ENCODE results near the gene ATP5PD.

ATP5PD gene

DNA sequence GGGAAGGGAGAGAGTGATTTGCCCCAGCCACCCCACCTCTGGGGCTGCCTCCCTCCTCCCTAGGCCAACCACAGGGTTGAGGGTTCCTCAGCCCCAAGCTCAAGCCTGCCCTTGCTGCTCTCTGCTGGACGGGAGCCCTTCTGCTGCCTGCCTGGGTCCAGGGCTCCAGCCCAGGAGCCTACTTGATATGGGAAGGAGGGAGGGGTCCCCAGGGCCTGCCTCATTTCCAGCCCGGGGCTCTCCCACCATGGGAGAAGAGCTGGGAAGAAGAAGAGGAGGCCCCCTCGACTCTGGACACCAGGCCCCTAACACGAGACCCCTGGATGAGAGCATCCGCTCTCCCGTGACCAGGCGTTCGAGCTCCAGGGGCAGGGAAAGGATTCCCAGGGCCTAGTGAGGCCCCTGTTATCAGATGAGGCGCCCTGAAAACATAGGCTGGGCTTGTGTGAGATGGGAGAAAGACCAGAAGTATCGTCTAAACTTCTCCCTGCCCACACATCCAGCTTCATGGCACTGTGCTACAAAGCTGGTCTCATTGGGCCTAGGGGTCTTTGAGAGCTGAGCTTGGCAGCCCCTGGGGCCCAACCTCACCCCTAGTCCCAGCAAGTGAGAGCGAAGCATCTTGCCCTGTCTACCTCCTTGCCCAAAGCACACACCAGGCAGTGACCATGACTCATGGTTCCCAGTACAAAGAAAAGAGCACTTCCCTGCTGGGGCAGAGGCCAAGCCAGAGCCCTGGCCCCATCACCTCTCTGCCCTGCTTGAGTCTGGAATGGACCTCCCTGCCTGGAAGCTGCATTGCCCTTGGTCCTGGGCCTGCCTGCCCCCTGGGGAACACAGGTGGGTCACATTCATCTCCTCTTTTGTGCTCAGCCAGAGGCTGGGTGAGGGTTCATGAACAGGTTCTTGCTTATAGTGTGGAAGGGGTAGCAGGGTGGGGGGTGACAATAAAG, 42.0 kb upstream of the ATP5PD start:
- Histone ChIP-seq H3K4me3 (ENCODE audit: low read depth, low read length, poor library complexity, severe bottlenecking) (no peak overlapping the region), H3K4me1 (ENCODE audit: insufficient read depth, low read length, severe bottlenecking) (peaks cover 6% of the 10 kb centered on the region), H3K27ac (ENCODE audit: low read depth, low read length, poor library complexity, severe bottlenecking) (no peak overlapping the region), H3K4me2 (ENCODE audit: low read length) (no peak overlapping the region), H3K36me3 (ENCODE audit: insufficient read depth, low read length) (no peaks in the 10 kb centered on the region), H3K79me2 (ENCODE audit: insufficient read depth, low read length) (no peaks in the 10 kb centered on the region), H3K9ac (ENCODE audit: low read length) (no peak overlapping the region), H3K27me3 (ENCODE audit: insufficient read depth, low read length) (peaks cover 16% of the 10 kb centered on the region), H4K20me1 (ENCODE audit: insufficient read depth, low read length) (no peaks in the 10 kb centered on the region), H3F3A (ENCODE audit: insufficient read depth, low read length) (no peaks in the 10 kb centered on the region), H2AFZ (ENCODE audit: low read length) (no peak overlapping the region), H3K9me3 (ENCODE audit: low read length) (no peaks in the 10 kb centered on the region), H3K9me2 (ENCODE audit: low read depth, low read length) (no peaks in the 10 kb centered on the region)
- no peak for TF ChIP-seq EZH2 (IDR thresholded peaks at IDR 0.05; ENCODE audit: borderline replicate concordance, low read length)
- TF ChIP-seq, protein P1, sequence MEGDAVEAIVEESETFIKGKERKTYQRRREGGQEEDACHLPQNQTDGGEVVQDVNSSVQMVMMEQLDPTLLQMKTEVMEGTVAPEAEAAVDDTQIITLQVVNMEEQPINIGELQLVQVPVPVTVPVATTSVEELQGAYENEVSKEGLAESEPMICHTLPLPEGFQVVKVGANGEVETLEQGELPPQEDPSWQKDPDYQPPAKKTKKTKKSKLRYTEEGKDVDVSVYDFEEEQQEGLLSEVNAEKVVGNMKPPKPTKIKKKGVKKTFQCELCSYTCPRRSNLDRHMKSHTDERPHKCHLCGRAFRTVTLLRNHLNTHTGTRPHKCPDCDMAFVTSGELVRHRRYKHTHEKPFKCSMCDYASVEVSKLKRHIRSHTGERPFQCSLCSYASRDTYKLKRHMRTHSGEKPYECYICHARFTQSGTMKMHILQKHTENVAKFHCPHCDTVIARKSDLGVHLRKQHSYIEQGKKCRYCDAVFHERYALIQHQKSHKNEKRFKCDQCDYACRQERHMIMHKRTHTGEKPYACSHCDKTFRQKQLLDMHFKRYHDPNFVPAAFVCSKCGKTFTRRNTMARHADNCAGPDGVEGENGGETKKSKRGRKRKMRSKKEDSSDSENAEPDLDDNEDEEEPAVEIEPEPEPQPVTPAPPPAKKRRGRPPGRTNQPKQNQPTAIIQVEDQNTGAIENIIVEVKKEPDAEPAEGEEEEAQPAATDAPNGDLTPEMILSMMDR (IDR thresholded peaks at IDR 0.05; ENCODE audit: low read length), result no peak

GRCh38 chr17:75087558-75088453, 41.0 kb upstream of the ATP5PD start, which contains the start of gene SLC16A5:
Gene SLC16A5 (plus strand): TSS chr17:75087954. CDS start chr17:75093637, 5,683 bp downstream.
- no peak within 1 kb of the TSS for H3K27ac ChIP-seq (ENCODE audit: low read depth, low read length, poor library complexity, severe bottlenecking)
- H3K4me1 ChIP-seq (ENCODE audit: insufficient read depth, low read length, severe bottlenecking), result peaks cover 7% of the 10 kb centered on the region
- no peak within 1 kb of the TSS for H2AFZ ChIP-seq (ENCODE audit: low read length)
- H4K20me1 ChIP-seq (ENCODE audit: insufficient read depth, low read length), result no peaks in the 10 kb centered on the region
- H3F3A ChIP-seq (ENCODE audit: insufficient read depth, low read length), result no peaks in the 10 kb centered on the region
- no peaks in the 10 kb centered on the region for H3K79me2 ChIP-seq (ENCODE audit: insufficient read depth, low read length)
- H3K27me3 ChIP-seq (ENCODE audit: insufficient read depth, low read length), result peaks cover 17% of the 10 kb centered on the region
- H3K4me2 ChIP-seq (ENCODE audit: low read length), result no peak within 1 kb of the TSS
- H3K9me2 ChIP-seq (ENCODE audit: low read depth, low read length), result no peaks in the 10 kb centered on the region
- no peak for TF ChIP-seq EZH2 (IDR thresholded peaks at IDR 0.05; ENCODE audit: borderline replicate concordance, low read length)
- TF ChIP-seq, protein P1 (IDR thresholded peaks at IDR 0.05; ENCODE audit: low read length), result no peak
- H3K36me3 ChIP-seq (ENCODE audit: insufficient read depth, low read length), result no peaks in the 10 kb centered on the region
- no peaks in the 10 kb centered on the region for H3K9me3 ChIP-seq (ENCODE audit: low read length)
- H3K9ac ChIP-seq (ENCODE audit: low read length), result no peak within 1 kb of the TSS
- no peak within 1 kb of the TSS for H3K4me3 ChIP-seq (ENCODE audit: low read depth, low read length, poor library complexity, severe bottlenecking)

DNA sequence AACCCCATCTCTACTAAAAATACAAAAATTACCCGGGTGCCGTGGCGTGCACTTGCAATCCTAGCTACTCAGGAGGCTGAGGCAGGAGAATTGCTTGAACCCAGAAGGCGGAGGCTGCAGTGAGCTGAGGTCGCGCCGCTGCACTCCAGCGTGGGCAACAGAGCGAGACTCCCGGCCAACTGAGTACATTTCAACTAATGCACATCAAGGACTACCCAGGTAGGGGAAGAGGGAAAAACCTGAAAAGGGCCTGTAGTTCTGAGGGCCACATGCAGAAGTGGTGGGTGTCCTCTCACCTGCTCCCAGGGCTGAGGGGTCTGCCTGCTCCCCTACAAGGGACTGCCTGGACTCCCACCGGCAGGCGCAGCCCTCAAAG, 40.4 kb upstream of the ATP5PD start:
- Histone ChIP-seq H3K9me2 (ENCODE audit: low read depth, low read length) (no peaks in the 10 kb centered on the region), H3K9me3 (ENCODE audit: low read length) (no peaks in the 10 kb centered on the region), H3K4me2 (ENCODE audit: low read length) (no peak overlapping the region), H4K20me1 (ENCODE audit: insufficient read depth, low read length) (no peaks in the 10 kb centered on the region), H3K27me3 (ENCODE audit: insufficient read depth, low read length) (peaks cover 22% of the 10 kb centered on the region), H3K4me3 (ENCODE audit: low read depth, low read length, poor library complexity, severe bottlenecking) (no peak overlapping the region), H3K4me1 (ENCODE audit: insufficient read depth, low read length, severe bottlenecking) (peaks cover 7% of the 10 kb centered on the region), H2AFZ (ENCODE audit: low read length) (no peak overlapping the region), H3K79me2 (ENCODE audit: insufficient read depth, low read length) (no peaks in the 10 kb centered on the region), H3F3A (ENCODE audit: insufficient read depth, low read length) (no peaks in the 10 kb centered on the region), H3K36me3 (ENCODE audit: insufficient read depth, low read length) (no peaks in the 10 kb centered on the region), H3K27ac (ENCODE audit: low read depth, low read length, poor library complexity, severe bottlenecking) (no peak overlapping the region), H3K9ac (ENCODE audit: low read length) (no peak overlapping the region)
- TF ChIP-seq, protein P1 (IDR thresholded peaks at IDR 0.05; ENCODE audit: low read length), result no peak
- no peak for TF ChIP-seq EZH2 (IDR thresholded peaks at IDR 0.05; ENCODE audit: borderline replicate concordance, low read length)

Data from OCI-LY1 (cell line).